Measurements from ENCODE around the gene NOP10.

NOP10 gene

GRCh38 chr15:34358367-34358766 lies 15.4 kb upstream of the NOP10 start:
- no peaks in the 10 kb centered on the region for H3K9me3 ChIP-seq (ENCODE audit: low read length)
- no peaks in the 10 kb centered on the region for H3F3A ChIP-seq (ENCODE audit: insufficient read depth, low read length)
- no peak overlapping the region for H3K27ac ChIP-seq (ENCODE audit: low read depth, low read length, poor library complexity, severe bottlenecking)
- H3K9ac ChIP-seq (ENCODE audit: low read length), result no peak overlapping the region
- no peaks in the 10 kb centered on the region for H4K20me1 ChIP-seq (ENCODE audit: insufficient read depth, low read length)
- H3K4me3 ChIP-seq (ENCODE audit: low read depth, low read length, poor library complexity, severe bottlenecking), result no peak overlapping the region
- no peak overlapping the region for H3K4me2 ChIP-seq (ENCODE audit: low read length)
- H3K27me3 ChIP-seq (ENCODE audit: insufficient read depth, low read length), result no peaks in the 10 kb centered on the region
- H3K79me2 ChIP-seq (ENCODE audit: insufficient read depth, low read length), result no peaks in the 10 kb centered on the region
- no peaks in the 10 kb centered on the region for H3K4me1 ChIP-seq (ENCODE audit: insufficient read depth, low read length, severe bottlenecking)
- peaks cover 14% of the 10 kb centered on the region; the same call in 1 of the 2 replicates for H3K36me3 ChIP-seq (ENCODE audit: insufficient read depth, low read length)
- H3K9me2 ChIP-seq (ENCODE audit: low read depth, low read length), result no peaks in the 10 kb centered on the region
- TF ChIP-seq EZH2 (IDR thresholded peaks at IDR 0.05; ENCODE audit: borderline replicate concordance, low read length) (no peak), CTCF (IDR thresholded peaks at IDR 0.05; ENCODE audit: low read length) (no peak)
- H2AFZ ChIP-seq (ENCODE audit: low read length), result no peak overlapping the region

- Histone ChIP-seq H2AFZ (ENCODE audit: low read length) (no peak overlapping the region), H3F3A (ENCODE audit: insufficient read depth, low read length) (no peaks in the 10 kb centered on the region), H3K9ac (ENCODE audit: low read length) (no peak overlapping the region), H3K27me3 (ENCODE audit: insufficient read depth, low read length) (no peaks in the 10 kb centered on the region), H3K79me2 (ENCODE audit: insufficient read depth, low read length) (no peaks in the 10 kb centered on the region), H4K20me1 (ENCODE audit: insufficient read depth, low read length) (no peaks in the 10 kb centered on the region), H3K4me2 (ENCODE audit: low read length) (no peak overlapping the region), H3K36me3 (ENCODE audit: insufficient read depth, low read length) (peaks cover 14% of the 10 kb centered on the region; the same call in 1 of the 2 replicates), H3K4me1 (ENCODE audit: insufficient read depth, low read length, severe bottlenecking) (no peaks in the 10 kb centered on the region), H3K4me3 (ENCODE audit: low read depth, low read length, poor library complexity, severe bottlenecking) (no peak overlapping the region), H3K27ac (ENCODE audit: low read depth, low read length, poor library complexity, severe bottlenecking) (no peak overlapping the region), H3K9me2 (ENCODE audit: low read depth, low read length) (no peaks in the 10 kb centered on the region), H3K9me3 (ENCODE audit: low read length) (no peaks in the 10 kb centered on the region)
- no peak for TF ChIP-seq EZH2 (IDR thresholded peaks at IDR 0.05; ENCODE audit: borderline replicate concordance, low read length)
- TF ChIP-seq CTCF (IDR thresholded peaks at IDR 0.05; ENCODE audit: low read length), result no peak
Observed at GRCh38 chr15:34357653-34358052, 14.7 kb upstream of the NOP10 start.

- Histone ChIP-seq H3K9ac (ENCODE audit: low read length) (no peak overlapping the region), H3K27me3 (ENCODE audit: insufficient read depth, low read length) (no peaks in the 10 kb centered on the region), H3K79me2 (ENCODE audit: insufficient read depth, low read length) (no peaks in the 10 kb centered on the region), H3K4me3 (ENCODE audit: low read depth, low read length, poor library complexity, severe bottlenecking) (no peak overlapping the region), H3K4me2 (ENCODE audit: low read length) (no peak overlapping the region), H3K4me1 (ENCODE audit: insufficient read depth, low read length, severe bottlenecking) (no peaks in the 10 kb centered on the region), H4K20me1 (ENCODE audit: insufficient read depth, low read length) (no peaks in the 10 kb centered on the region), H3K9me3 (ENCODE audit: low read length) (no peaks in the 10 kb centered on the region), H2AFZ (ENCODE audit: low read length) (no peak overlapping the region), H3F3A (ENCODE audit: insufficient read depth, low read length) (no peaks in the 10 kb centered on the region), H3K36me3 (ENCODE audit: insufficient read depth, low read length) (0 out of 2 replicates have a peak, but pooled peaks cover 8% of the 10 kb centered on the region), H3K27ac (ENCODE audit: low read depth, low read length, poor library complexity, severe bottlenecking) (no peak overlapping the region), H3K9me2 (ENCODE audit: low read depth, low read length) (no peaks in the 10 kb centered on the region)
- no peak for TF ChIP-seq CTCF (IDR thresholded peaks at IDR 0.05; ENCODE audit: low read length)
- TF ChIP-seq EZH2 (IDR thresholded peaks at IDR 0.05; ENCODE audit: borderline replicate concordance, low read length), result no peak
Observed at GRCh38 chr15:34355241-34355640, 12.3 kb upstream of the NOP10 start.
